HG02870 (cell line): ENCODE data around the gene C1orf35.
"Not testable (repeated sequence)": the region's sequence is repeated elsewhere in the genome, so short reads cannot be mapped to it uniquely, and the experiment has no call there.

ENCODE experiments used
- ATAC-seq: cut with Tn5 transposase; IDR thresholded peaks from one replicate; pipeline ENCODE4 v1.9.1; 2021; ENCODE audit warnings: mild to moderate bottlenecking, moderate library complexity; ENCODE audit not compliant: unreplicated experiment

Gene C1orf35

GRCh38 chr1:228142701-228143136 lies 39.6 kb upstream of the C1orf35 start:
- no peak for ATAC-seq

- no peak for ATAC-seq
These were observed 39.1 kb upstream of the C1orf35 start for GRCh38 chr1:228142155-228142691.

- ATAC-seq, result no peak
These were observed 38.3 kb upstream of the C1orf35 start for GRCh38 chr1:228141226-228142044.

GRCh38 chr1:228140724-228141225 lies 37.6 kb upstream of the C1orf35 start:
- ATAC-seq, result no peak

- ATAC-seq, result peak; percentile 92
These were observed 37.0 kb upstream of the C1orf35 start, which contains the start of gene GUK1 for GRCh38 chr1:228139931-228140723. GUK1 (plus strand) TSS chr1:228140279; CDS start chr1:228140303, 24 bp downstream.

- ATAC-seq, result no peak
These were observed 36.3 kb upstream of the C1orf35 start for GRCh38 chr1:228139406-228139930.

- ATAC-seq, result no peak
These were observed 33.8 kb upstream of the C1orf35 start for GRCh38 chr1:228136901-228137300.

GRCh38 chr1:228134591-228134990 lies 31.5 kb upstream of the C1orf35 start:
- ATAC-seq, result no peak

- ATAC-seq, result no peak
These were observed 28.6 kb upstream of the C1orf35 start for GRCh38 chr1:228131766-228132165.

- no peak for ATAC-seq
These were observed 22.1 kb upstream of the C1orf35 start for GRCh38 chr1:228125185-228125584.

- ATAC-seq, result no peak
These were observed 20.4 kb upstream of the C1orf35 start for GRCh38 chr1:228123505-228123904.

GRCh38 chr1:228122921-228123441 lies 19.9 kb upstream of the C1orf35 start:
- ATAC-seq, result no peak

GRCh38 chr1:228120857-228121489 lies 17.8 kb upstream of the C1orf35 start:
- no peak for ATAC-seq

GRCh38 chr1:228120351-228120750 lies 17.2 kb upstream of the C1orf35 start:
- ATAC-seq, result no peak

GRCh38 chr1:228118040-228118439 lies 14.9 kb upstream of the C1orf35 start:
- ATAC-seq, result no peak

- no peak for ATAC-seq
These were observed 14.2 kb upstream of the C1orf35 start for GRCh38 chr1:228117335-228117734.

GRCh38 chr1:228114827-228115226 lies 11.7 kb upstream of the C1orf35 start:
- ATAC-seq, result no peak

GRCh38 chr1:228112617-228113016 lies 9.5 kb upstream of the C1orf35 start:
- ATAC-seq, result no peak

- ATAC-seq, result no peak
These were observed 9.0 kb upstream of the C1orf35 start for GRCh38 chr1:228112167-228112566.

- ATAC-seq, result not testable (repeated sequence)
These were observed 8.2 kb upstream of the C1orf35 start for GRCh38 chr1:228111315-228111714.
